ENCODE data around the gene MDK.

Gene MDK

GRCh38 chr11:46357483-46357936, 24.0 kb upstream of the MDK start:
- Mint-ChIP-seq H3K4me1 (ENCODE audit: low read depth) (peaks cover 80% of the 10 kb centered on the region), H3K27ac (peak overlapping the region; percentile 40), H3K4me3 (no peak overlapping the region), H3K9me3 (no peaks in the 10 kb centered on the region), H3K36me3 (ENCODE audit: low read depth) (no peaks in the 10 kb centered on the region), H3K27me3 (no peaks in the 10 kb centered on the region)

DNA sequence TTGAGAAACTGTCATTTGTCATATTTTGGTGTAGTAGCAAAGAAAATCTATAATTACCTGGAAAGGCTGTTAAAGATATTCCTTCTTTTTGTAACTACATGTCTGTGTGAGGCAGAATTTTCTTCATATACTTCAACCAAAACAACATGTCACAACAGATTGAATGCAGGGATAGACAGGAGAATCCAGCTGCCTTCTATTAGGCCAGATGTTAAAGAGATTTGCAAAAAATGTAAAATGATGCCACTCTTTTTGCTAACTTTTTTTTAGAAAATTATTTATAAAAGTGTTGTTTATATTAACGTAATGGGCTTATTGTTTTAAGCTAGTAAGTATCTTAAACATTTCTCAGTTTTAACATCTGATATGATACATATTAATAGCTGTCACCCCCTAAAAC, 21.5 kb upstream of the MDK start:
- no peaks in the 10 kb centered on the region for H3K9me3 Mint-ChIP-seq

DNA sequence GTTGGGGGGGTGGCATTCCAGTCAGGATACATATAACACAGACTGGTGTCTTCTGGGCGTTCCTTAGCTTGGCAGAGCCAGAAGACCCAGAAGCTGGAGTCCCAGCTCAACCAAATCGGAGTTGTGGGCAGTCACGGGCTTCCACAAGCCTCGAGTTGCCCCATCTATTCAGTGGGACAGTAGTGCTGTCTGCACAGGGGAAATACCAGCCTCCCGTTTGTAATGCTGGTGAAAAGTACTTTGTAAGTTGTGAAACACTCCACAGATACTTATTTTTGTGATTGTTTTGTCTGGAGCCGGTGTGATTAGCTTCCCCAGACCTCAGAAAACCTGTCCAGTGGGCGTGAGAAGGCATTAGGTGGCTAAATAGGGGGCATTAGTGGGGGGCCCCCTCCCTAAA, 20.6 kb upstream of the MDK start:
- H3K27ac Mint-ChIP-seq, result peak overlapping the region; percentile 86
- no peaks in the 10 kb centered on the region for H3K27me3 Mint-ChIP-seq
- peaks cover 63% of the 10 kb centered on the region for H3K4me1 Mint-ChIP-seq (ENCODE audit: low read depth)
- peak overlapping the region; percentile 74 for H3K4me3 Mint-ChIP-seq
- H3K9me3 Mint-ChIP-seq, result no peaks in the 10 kb centered on the region
- H3K36me3 Mint-ChIP-seq (ENCODE audit: low read depth), result no peaks in the 10 kb centered on the region

More for the DNA sequence above, 21.5 kb upstream of the MDK start:
- Mint-ChIP-seq H3K27ac (no peak overlapping the region), H3K4me3 (no peak overlapping the region), H3K27me3 (no peaks in the 10 kb centered on the region), H3K36me3 (ENCODE audit: low read depth) (no peaks in the 10 kb centered on the region), H3K4me1 (ENCODE audit: low read depth) (peaks cover 67% of the 10 kb centered on the region)

GRCh38 chr11:46361283-46362155, 19.9 kb upstream of the MDK start:
- H3K9me3 Mint-ChIP-seq, result no peaks in the 10 kb centered on the region
- H3K27ac Mint-ChIP-seq, result peak overlapping the region; percentile 86
- H3K4me1 Mint-ChIP-seq (ENCODE audit: low read depth), result peaks cover 57% of the 10 kb centered on the region
- no peaks in the 10 kb centered on the region for H3K27me3 Mint-ChIP-seq
- peak overlapping the region; percentile 74 for H3K4me3 Mint-ChIP-seq
- H3K36me3 Mint-ChIP-seq (ENCODE audit: low read depth), result no peaks in the 10 kb centered on the region

GRCh38 chr11:46362156-46363030, 19.1 kb upstream of the MDK start:
- H3K27ac Mint-ChIP-seq, result peak overlapping the region; percentile 77
- H3K4me3 Mint-ChIP-seq, result peak overlapping the region; percentile 49
- no peaks in the 10 kb centered on the region for H3K36me3 Mint-ChIP-seq (ENCODE audit: low read depth)
- H3K9me3 Mint-ChIP-seq, result no peaks in the 10 kb centered on the region
- H3K27me3 Mint-ChIP-seq, result no peaks in the 10 kb centered on the region
- peaks cover 54% of the 10 kb centered on the region for H3K4me1 Mint-ChIP-seq (ENCODE audit: low read depth)

GRCh38 chr11:46363031-46363407, 18.4 kb upstream of the MDK start:
- no peaks in the 10 kb centered on the region for H3K36me3 Mint-ChIP-seq (ENCODE audit: low read depth)
- H3K27ac Mint-ChIP-seq, result peak overlapping the region; percentile 77
- H3K4me3 Mint-ChIP-seq, result peak overlapping the region; percentile 49
- H3K9me3 Mint-ChIP-seq, result no peaks in the 10 kb centered on the region
- peaks cover 48% of the 10 kb centered on the region for H3K4me1 Mint-ChIP-seq (ENCODE audit: low read depth)
- no peaks in the 10 kb centered on the region for H3K27me3 Mint-ChIP-seq

DNA sequence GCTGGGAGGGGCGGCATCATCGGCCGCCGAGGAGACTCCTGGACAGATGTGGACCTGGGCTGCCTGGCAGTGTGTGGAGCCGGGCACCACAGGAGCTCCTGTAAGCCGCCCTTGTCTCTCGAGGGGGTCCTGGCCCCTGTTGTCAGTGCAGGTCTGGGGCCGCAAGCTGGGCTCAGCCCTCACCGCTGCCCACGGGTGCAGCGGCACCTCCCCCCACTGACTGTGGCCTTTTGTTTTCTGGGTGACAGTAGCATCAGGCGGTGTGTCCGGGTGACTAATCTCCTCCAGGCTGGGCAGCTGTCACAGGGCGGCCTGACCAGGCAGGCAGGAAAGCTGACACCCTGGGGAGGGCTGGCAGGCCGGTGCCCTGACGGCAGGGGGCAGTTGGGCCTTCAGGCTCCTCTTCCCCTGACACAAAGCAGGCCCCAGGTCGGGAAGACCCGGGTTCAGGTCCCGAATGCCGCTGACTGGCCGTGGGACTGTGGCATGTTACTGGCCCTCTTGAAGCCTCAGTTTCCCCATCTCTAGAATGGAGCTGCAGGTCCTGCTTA, 17.9 kb upstream of the MDK start:
- no peaks in the 10 kb centered on the region for H3K9me3 Mint-ChIP-seq
- no peaks in the 10 kb centered on the region for H3K36me3 Mint-ChIP-seq (ENCODE audit: low read depth)
- H3K27ac Mint-ChIP-seq, result no peak overlapping the region
- peaks cover 48% of the 10 kb centered on the region for H3K4me1 Mint-ChIP-seq (ENCODE audit: low read depth)
- no peaks in the 10 kb centered on the region for H3K27me3 Mint-ChIP-seq
- H3K4me3 Mint-ChIP-seq, result no peak overlapping the region

- no peak overlapping the region for H3K27ac Mint-ChIP-seq
- no peak overlapping the region for H3K4me3 Mint-ChIP-seq
- no peaks in the 10 kb centered on the region for H3K27me3 Mint-ChIP-seq
- H3K36me3 Mint-ChIP-seq (ENCODE audit: low read depth), result no peaks in the 10 kb centered on the region
- H3K9me3 Mint-ChIP-seq, result no peaks in the 10 kb centered on the region
- H3K4me1 Mint-ChIP-seq (ENCODE audit: low read depth), result peaks cover 48% of the 10 kb centered on the region
Measured at GRCh38 chr11:46364056-46364455, 17.4 kb upstream of the MDK start.

DNA sequence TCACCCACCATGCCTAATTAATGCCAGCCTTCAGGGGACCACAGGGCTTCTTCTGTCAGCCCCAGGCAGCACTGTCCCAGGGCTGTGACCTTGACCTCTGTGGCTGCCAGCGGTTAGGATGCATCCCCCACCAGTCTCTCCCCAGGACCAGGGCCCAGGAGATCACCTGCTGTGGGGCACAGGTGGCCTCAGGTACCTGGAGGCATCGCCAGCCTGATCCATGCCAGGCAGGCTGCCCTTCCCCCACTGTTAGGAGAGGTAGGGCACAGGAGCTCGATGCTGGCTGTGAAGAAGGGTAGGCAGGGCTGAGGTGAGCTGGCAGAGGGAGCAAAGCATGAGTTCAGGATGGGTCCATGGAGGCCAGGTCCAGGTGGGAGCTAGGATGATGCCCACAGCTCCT, 16.7 kb upstream of the MDK start:
- Mint-ChIP-seq H3K36me3 (ENCODE audit: low read depth) (peaks cover 6% of the 10 kb centered on the region), H3K4me1 (ENCODE audit: low read depth) (peaks cover 47% of the 10 kb centered on the region), H3K4me3 (no peak overlapping the region), H3K27me3 (no peaks in the 10 kb centered on the region), H3K9me3 (no peaks in the 10 kb centered on the region), H3K27ac (peak overlapping the region; percentile 23)

DNA sequence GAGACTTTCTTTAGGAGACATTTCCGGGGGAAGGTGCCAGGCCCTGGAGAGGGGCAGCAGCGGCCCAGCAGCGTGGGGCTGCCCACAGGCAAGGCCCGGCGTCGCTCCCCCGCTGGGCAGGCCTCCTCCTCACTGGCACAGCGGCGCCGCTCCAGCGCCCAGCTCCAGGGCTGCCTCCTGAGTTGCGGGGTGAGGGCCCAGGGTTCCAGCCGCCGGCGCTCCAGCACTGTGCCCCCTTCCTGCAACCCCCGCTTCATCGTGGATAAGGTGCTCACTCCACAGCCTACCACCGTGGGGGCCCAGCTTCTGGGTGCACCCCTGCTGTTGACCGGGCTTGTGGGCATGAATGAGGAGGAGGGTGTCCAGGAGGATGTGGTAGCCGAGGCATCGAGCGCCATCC, 15.2 kb upstream of the MDK start:
- Mint-ChIP-seq H3K4me3 (no peak overlapping the region), H3K27ac (no peak overlapping the region), H3K9me3 (no peaks in the 10 kb centered on the region), H3K4me1 (ENCODE audit: low read depth) (peaks cover 33% of the 10 kb centered on the region), H3K27me3 (no peaks in the 10 kb centered on the region), H3K36me3 (ENCODE audit: low read depth) (peaks cover 12% of the 10 kb centered on the region)

- peaks cover 16% of the 10 kb centered on the region for H3K36me3 Mint-ChIP-seq (ENCODE audit: low read depth)
- H3K27me3 Mint-ChIP-seq, result no peaks in the 10 kb centered on the region
- no peak overlapping the region for H3K4me3 Mint-ChIP-seq
- H3K4me1 Mint-ChIP-seq (ENCODE audit: low read depth), result peaks cover 28% of the 10 kb centered on the region
- no peaks in the 10 kb centered on the region for H3K9me3 Mint-ChIP-seq
- H3K27ac Mint-ChIP-seq, result no peak overlapping the region
Measured at GRCh38 chr11:46366661-46367161, 14.8 kb upstream of the MDK start.

- Mint-ChIP-seq H3K27me3 (no peaks in the 10 kb centered on the region), H3K4me3 (no peak overlapping the region), H3K4me1 (ENCODE audit: low read depth) (peaks cover 23% of the 10 kb centered on the region), H3K27ac (no peak overlapping the region), H3K9me3 (no peaks in the 10 kb centered on the region), H3K36me3 (ENCODE audit: low read depth) (peaks cover 20% of the 10 kb centered on the region)
Measured at GRCh38 chr11:46367244-46367915, 14.1 kb upstream of the MDK start.

DNA sequence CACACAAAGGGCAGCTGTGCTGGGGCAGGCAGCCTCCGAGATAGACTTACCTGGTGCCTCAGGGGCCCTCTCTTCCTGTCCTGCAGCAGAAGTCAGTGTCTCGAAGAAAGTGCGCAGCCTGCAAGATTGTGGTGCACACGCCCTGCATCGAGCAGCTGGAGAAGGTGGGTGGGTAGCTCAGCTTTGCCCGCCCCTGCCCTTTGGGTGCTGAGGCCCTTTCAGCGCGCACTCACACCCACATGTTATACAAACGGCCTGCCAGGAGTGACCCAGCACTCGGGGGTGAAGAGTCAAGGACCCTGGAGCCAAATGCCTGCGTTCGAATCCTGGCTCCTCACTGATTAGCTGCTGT, 13.6 kb upstream of the MDK start:
- Mint-ChIP-seq H3K9me3 (no peaks in the 10 kb centered on the region), H3K4me1 (ENCODE audit: low read depth) (peaks cover 17% of the 10 kb centered on the region), H3K36me3 (ENCODE audit: low read depth) (peaks cover 20% of the 10 kb centered on the region), H3K27me3 (no peaks in the 10 kb centered on the region), H3K27ac (no peak overlapping the region), H3K4me3 (no peak overlapping the region)

DNA sequence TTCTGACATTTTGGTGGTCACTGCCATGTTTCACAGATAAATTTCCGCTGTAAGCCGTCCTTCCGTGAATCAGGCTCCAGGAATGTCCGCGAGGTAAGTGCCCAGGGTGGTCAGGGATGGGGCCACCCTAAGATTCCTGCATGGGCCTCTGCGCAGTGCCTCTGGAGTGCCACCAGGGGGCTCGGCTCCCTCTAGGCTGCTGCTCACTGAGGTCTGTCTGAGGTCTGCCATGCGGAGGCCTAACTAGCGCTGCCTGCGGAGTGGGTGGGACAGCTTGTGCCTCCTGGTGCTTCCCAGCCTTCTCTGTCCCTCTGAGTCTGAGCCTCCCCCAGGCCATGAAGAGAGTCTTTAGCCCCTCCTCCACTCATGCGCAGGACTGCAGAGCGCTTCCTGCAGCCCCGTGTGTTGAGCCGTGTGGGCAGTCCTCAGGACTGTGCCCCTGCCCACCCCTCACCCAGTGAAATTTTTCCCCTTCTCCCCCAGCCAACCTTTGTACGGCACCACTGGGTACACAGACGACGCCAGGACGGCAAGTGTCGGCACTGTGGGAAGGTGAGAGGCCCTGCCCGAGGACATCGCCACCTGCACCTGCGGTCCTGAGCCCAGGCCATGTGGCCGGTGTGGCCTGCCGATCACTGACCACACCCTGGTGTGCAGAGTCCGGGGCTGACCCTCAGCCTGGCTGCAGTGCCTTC, 11.9 kb upstream of the MDK start:
- no peak overlapping the region for H3K4me3 Mint-ChIP-seq
- peak overlapping the region; percentile 40 for H3K27ac Mint-ChIP-seq
- no peaks in the 10 kb centered on the region for H3K9me3 Mint-ChIP-seq
- H3K27me3 Mint-ChIP-seq, result no peaks in the 10 kb centered on the region
- peaks cover 20% of the 10 kb centered on the region for H3K36me3 Mint-ChIP-seq (ENCODE audit: low read depth)
- H3K4me1 Mint-ChIP-seq (ENCODE audit: low read depth), result peaks cover 10% of the 10 kb centered on the region
